GM13977 (cell line): ENCODE measurements around the gene SLC9A9.
A peak's percentile ranks its signal among the peaks of the same experiment; 100 is the strongest.

Experiments used
- DNase-seq: peaks from one replicate; pipeline ENCODE4 v3.0.0; 2012; ENCODE audit warnings: low spot score
- CTCF ChIP-seq: IDR thresholded peaks from 2 replicates; pipeline ENCODE4 v1.5.1; 2012; ENCODE audit warnings: mild to moderate bottlenecking, control low read depth; ENCODE audit not compliant: insufficient read depth; ENCODE audit errors: extremely low read depth, missing control alignments
- in situ Hi-C: fragments of 300-500 bp; cut with MboI; formaldehyde crosslinking; loops from one replicate; pipeline ENCODE4 v1.12.0; 2022; ENCODE audit warnings: low sequenced_read_pairs, low pct_unique_long_range_greater_than_20kb, mixed read lengths, inconsistent platforms; ENCODE audit not compliant: unreplicated experiment

SLC9A9 gene

GRCh38 chr3:143653493-143653892, 194.8 kb downstream of the SLC9A9 start:
- DNase-seq: no peak
- TF ChIP-seq CTCF: no peak
- in situ Hi-C loops: no loop called here

GRCh38 chr3:143652118-143652517, 196.2 kb downstream of the SLC9A9 start:
- TF ChIP-seq CTCF: no peak
- no peak for DNase-seq
- in situ Hi-C loops: no loop called here

- no peak for TF ChIP-seq CTCF
- in situ Hi-C loops: no loop called here
- DNase-seq: no peak
These were observed 197.4 kb downstream of the SLC9A9 start for GRCh38 chr3:143650827-143651226.

- in situ Hi-C loops: no loop called here
- DNase-seq: no peak
- no peak for TF ChIP-seq CTCF
These were observed 198.1 kb downstream of the SLC9A9 start for GRCh38 chr3:143650120-143650519.

- TF ChIP-seq CTCF: peak; percentile 9
- DNase-seq: no peak
- in situ Hi-C loops: loop anchor here (10.0 kb wide), 2 partner anchors 214 to 524 kb away; no protein-coding TSS in a partner anchor
These were observed 199.6 kb downstream of the SLC9A9 start for GRCh38 chr3:143648708-143649107.

GRCh38 chr3:143648218-143648617, 200.1 kb downstream of the SLC9A9 start:
- DNase-seq: no peak
- TF ChIP-seq CTCF: no peak
- in situ Hi-C loops: loop anchor here (10.0 kb wide), 2 partner anchors 213 to 523 kb away; no protein-coding TSS in a partner anchor

GRCh38 chr3:143644370-143645089, 203.7 kb downstream of the SLC9A9 start:
- in situ Hi-C loops: loop anchor here (10.0 kb wide), 2 partner anchors 210 to 520 kb away; no protein-coding TSS in a partner anchor
- peak; percentile 50 for TF ChIP-seq CTCF
- peak; percentile 42 for DNase-seq
